ELR (cell line): ENCODE results near the gene XG.
"Not testable (repeated sequence)": the region's sequence is repeated elsewhere in the genome, so short reads cannot be mapped to it uniquely, and the experiment has no call there.

Source experiments
- DNase-seq: peaks from one replicate; pipeline ENCODE4 v3.0.0-alpha.2; 2015; ENCODE audit warnings: low read depth

XG gene

DNA sequence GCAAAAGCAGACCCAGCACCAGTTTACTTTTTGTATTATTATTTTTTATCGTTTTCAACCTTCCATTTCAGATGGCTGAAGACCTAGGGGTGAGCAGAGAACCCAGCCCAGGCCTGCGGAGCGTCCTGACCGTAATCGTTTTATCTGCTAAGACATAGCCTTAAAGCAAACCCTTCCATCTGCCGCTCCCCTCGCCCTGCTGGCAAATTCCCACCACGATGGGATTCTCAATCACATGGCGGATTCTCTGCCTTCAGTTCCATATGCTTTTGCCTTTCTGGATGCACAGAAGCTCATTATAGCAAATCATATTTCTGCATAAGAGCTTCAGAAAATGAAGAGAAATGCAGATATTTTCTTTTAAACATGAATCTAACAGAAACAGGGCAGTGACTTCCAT is 18.6 kb upstream of the XG start:
- DNase-seq: no peak

DNA sequence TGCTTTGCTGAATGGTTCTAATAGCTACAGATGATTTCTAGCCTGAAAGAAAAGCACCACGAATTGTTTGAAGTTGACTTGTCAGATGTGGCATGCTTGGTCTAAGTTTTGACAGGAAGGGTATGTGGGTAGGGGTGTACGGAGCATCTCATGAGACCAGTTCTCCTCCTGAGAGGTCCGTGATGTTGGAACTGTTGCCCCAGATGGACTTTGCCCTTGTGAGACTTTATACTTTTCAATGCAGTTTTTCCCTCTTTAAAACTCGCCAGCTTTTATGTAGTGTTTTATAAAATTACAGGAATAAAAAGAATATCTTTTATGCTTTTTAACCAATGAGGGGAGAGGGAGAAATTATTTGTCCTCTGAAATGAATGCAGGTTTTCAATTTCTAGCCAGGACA is 16.6 kb upstream of the XG start:
- DNase-seq: no peak

DNA sequence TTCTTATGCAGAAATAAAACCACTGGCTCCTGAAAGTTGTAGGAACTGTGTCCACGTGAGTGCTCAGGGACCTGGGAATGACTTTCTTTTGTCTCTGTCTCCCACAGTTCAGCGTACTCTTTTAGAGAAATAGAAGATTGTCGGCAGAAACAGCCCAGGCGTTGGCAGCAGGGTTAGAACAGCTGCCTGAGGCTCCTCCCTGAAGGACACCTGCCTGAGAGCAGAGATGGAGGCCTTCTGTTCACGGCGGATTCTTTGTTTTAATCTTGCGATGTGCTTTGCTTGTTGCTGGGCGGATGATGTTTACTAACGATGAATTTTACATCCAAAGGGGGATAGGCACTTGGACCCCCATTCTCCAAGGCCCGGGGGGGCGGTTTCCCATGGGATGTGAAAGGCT is 11.2 kb upstream of the XG start:
- DNase-seq: no peak

DNA sequence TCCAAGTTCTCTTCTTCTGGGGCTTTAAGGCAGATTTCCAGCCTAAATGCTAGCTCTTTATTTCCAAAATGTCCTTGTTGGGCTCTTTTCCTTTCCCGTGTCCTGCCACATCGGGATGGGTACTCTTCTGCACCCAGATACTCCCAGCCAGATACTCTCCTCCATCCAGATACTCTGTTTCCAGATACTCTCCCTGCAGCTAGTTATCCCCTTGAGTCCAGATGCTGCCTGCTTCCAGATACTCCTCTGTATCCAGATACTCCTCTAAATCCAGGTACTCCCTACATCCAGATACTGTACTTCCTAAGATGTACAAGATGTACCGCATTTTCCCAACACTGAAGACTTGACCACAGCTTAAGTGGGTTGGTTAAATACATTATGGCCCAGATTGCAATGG is 10.5 kb upstream of the XG start:
- no peak for DNase-seq

DNA sequence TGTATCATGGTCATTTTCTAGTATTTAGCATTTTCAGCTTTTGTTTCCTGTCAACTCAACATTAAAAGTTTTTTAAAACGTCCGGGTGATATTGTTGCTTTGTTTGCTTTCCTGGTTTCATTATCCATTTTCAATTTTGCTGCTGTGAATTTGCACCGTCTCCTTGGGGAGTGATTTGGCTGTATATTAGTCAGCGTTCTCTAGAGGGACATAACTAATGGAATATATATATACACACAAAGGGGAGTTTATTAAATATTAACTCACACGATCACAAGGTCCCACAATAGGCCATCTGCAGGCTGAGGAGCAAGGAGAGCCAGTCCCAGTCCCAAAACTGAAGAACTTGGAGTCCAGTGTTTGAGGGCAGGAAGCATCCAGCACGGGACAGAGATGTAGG is 5.6 kb upstream of the XG start:
- not testable (repeated sequence) for DNase-seq

DNA sequence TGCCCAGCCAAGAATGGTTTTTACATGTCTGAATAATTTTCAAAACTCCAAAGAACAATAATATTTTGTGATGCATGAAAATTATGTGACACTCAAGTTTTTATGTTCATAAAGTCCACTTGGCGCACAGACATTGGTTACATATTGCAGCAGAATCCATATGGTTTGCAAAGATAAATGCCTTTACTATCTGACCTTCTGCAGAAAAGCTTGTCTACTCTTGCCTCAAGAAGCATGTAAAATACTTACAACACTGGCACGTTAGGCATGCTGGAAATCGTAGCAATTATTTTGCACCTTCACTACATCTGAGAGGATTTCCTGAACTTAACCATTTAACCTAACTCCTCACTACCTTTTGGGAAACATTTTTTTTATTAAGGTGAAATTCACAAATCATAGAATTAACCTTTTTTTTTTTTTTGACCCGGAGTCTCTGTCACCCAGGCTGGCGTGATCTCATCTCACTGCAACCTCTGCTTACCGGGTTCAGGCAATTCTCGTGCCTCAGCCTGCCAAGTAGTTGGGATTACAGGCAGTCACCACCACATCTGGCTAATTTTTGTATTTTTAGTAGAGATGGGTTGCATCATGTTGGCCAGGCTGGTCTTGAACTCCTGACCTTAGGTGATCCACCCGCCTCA is 3.5 kb upstream of the XG start:
- no peak for DNase-seq

DNA sequence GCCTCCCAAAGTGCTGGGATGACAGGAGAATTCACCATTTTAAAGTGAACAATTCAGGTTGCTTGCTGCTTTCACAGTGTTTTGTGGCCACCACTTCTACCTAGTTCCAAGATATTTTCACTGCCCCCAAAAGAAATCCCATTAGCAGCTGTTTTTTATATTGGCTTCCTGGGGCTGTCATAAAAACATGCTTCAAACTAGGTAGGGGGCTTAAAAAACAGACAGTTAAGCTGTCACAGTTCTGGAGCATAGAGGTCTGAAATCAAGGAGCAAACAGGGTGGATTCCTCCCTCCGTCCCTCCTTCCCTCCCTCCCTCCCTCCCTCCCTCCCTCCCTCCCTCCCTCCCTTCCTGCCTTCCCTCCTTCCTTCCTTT is 3.0 kb upstream of the XG start:
- DNase-seq: no peak

DNA sequence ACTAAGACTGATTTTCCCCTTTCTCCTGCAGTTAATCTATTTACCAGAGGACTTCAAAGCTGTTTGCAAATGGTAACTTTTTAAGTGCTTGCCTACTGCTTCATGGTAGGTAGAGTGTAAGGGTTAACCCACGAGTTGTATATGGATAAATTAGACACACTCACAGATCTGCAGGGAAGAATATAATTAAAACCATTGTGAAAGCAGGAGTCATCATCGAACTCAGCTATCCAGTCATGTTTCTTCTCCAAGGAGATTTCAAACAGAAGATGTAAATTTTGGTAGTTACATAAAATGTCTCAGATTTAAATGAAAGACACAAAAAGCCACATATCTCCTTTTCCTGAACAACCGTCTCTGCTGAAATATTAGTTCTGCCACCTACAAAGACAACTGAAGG is 549 bp upstream of the XG start:
- DNase-seq: no peak

DNA sequence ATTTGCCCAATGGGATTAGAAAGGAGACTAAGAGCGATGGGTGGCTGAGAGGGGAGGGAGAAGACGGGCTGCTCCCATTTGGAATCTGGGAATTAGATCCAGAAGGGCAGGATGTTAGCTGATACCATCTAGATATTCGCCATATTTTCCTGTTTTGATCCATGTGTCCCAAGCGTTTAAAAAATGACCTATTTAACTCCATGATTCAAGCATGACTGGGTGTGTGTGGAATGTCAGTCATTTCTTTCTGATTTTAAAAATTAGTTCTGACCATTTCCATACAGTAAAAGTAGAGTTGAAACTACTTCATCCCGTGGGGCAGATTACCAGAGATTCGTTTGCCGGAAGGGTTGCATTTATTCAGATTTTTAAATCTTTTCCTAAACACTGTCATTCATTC is 601 bp downstream of the XG start:
- DNase-seq: peak; percentile 37

DNA sequence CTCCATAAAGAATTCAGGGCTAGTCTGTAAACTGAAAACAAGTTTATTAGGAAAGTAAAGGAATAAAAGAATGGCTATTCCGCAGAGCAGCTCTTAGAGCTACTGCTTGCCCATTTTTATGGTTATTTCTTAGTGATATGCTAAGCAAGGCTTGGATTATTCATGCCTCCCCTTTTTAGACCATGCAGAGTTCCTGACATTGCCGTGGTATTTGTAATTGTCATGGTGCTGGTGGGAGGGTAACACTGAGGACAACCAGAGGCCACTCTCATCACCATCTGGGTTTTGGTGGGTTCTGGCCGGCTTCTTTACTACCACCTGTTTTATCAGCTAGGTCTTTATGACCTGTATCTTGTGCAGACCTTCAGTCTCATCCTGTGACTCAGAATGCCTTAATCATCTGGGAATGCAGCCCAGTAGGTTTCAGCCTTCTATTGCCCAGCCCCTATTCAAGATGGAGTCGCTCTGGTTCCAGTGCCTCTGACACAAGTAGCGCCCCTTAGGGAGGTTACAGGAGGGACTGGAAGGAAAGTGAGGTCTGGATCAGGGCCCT is 3.4 kb downstream of the XG start:
- DNase-seq: peak; percentile 8

DNA sequence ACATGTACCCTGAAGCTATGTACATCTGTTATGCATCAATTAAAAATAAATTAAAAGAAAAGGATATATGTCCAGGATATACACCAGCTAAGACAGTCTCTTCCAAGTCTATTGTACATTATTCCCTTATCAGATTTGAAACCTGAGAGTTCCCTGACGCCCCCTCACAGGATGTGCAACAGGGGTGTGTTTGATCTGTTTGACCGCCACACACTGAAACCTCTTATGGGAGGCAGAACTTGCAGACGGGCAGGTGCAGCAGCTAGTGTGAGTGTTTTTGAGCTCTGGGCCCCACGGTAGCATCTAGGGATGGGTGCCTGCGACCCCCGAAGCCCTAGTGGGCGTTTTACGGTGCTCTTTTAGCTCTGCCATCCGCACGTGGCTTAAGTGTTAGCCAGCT is 4.7 kb downstream of the XG start:
- DNase-seq: no peak

DNA sequence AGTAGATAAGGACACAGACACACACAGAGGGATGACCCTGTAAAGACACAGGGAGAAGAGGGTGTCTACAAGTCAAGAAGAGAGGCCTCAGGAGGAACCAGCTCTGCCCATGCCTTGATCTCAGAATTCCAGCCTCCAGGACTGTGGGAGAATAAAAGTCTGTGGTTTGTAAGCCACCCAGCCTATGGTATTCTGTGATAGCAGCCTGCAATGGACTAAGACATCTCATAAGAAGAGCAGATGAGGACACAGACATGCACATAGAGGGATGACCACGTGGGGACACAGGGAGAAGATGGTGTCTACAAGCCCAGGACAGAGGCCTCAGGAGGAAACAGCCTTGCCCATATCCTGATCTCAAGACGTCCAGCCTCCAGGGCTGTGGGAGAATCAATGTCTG is 9.4 kb downstream of the XG start:
- DNase-seq: no peak

DNA sequence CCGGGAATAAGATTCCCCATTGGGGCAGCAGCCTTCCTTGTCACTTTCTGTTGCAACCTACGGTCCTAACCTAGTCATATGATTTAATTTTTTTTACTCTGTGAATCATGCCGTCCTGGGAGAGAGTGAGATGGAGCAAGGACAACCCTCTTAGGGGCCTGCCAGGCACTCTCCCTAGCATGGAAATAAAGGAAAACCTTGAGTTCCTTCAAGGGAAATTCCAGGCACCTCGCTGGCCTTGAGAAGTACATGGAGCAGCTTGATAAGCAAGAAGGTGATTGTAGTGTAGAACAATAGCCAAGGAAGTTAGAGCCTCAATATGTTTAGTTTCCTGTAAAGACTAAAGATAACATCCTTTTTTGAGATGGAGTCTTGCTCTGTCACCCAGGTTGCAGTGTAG is 10.8 kb downstream of the XG start:
- DNase-seq: not testable (repeated sequence)

DNA sequence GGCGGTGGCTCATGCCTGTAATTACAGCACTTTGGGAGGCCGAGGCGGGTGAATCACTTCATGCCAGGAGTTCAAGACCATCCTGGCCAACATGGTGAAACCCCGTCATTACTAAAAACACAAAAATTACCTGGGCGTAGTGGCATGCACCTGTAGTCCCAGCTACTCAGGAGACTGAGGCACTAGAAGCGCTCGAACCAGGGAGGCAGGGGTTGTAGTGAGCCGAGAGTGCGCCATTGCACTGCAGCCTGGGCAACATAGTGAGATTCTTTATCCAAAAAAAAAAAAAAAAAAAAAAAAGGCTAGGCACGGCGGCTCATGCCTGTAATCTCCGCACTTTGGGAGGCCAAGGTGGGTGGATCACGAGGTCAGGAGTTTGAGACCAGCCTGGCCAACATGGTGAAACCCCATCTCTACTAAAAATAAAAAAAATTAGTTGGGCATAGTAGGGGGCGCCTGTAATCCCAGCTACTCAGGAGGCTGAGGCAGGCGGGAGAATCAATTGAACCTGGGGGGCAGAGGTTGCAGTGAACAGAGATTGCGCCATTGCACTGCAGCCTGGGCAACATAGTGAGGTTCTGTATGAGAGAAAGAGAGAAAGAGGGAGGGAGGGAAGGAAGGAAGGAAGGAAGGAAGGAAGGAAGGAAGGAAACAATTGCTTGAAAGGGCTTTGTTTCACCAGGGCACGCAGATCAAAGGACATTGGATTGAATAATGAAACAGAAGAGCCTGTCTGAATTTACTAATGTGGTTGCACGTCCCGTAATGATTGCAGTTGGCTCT is 13.1 kb downstream of the XG start:
- not testable (repeated sequence) for DNase-seq

DNA sequence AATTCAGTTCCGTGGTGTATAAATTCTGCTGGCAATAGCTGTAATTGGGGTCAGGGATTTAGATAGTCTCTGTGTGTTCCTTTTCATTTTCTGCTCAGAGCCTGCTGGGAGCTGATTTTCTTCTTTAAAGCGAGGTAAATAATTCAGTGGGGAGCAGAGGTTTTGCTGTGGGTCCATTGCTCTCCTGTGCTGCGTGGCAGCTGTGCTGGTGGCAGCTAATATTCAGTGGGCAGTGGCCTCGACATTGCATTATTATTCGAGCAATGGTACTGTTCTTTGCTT is 13.7 kb downstream of the XG start:
- no peak for DNase-seq

DNA sequence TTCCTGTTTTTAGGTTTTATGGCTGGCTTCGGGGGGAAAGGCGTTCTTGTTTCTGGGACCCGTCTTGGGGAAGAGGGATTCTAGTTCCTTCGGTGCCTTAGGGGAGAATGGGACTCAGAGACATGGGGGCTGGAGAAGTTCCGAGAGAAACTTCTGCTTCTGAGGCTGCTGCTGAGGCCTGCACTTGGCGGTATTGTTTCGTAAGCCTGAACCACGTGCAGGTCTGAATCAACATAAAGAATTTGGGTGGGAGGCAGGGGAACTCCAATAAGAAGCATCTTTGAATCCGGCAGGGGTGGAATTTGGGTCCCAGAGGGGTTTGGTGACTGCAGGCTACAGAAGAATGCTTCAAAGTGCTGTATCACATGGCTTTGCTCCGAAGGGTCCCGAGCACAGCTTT is 15.1 kb downstream of the XG start:
- no peak for DNase-seq

DNA sequence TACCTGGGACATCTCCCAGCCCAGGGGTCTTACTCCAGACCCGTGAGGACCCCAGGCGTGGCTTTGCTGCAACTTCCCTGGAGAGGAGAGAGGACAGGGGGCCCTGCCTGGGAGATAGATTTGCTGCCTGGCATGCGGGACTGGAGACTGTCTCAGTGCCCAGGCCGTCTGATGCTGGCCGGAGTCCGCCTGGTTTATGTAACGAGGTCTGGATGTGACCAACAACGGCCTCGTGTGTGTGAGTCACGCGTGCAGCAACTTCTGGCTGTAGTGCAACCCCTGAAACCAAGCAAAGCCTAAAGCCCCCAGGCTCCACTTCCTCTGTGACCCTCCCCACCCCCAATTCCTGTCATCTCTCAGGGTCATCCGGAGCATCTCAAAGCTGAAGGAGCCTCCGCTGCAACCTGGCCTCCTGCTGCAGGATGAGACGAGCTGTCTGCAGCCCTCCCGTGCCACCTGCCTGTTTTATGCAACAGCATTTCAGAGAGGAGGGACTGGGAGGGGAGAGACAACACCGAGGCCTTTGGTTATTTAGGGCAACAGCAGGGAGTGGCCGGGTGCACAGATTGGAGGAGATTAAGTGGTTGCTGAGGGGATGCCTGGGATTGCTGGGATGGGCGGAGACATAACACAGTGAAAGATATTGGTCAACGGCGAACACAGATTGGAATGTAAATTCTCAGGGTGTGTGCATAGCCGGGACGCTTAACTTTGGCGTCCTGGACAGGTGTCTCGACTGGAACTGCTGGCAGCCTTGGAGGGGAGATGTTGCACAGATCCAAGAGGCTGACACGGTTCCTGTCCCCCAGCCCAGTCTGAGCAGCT is 16.0 kb downstream of the XG start:
- DNase-seq: peak; percentile 10

DNA sequence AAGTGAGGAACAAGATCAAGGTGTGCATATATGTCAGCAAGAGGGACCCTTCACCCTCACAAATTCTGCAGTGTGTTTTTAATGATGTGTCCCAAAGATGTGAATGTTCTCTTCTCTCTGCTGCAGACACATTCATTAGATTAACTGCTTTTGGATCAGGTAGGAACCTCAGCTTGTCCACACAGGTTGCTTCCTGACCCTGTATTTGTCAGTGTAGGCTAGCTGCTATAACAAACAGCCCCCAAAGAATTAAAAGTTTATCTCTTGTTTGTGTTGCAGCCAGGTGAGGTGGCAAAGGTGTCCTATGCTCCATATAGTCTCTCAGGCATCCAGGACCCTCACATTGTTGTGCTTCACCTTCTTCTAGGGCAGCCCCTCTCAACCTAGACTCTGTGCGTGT is 17.8 kb downstream of the XG start:
- DNase-seq: no peak

DNA sequence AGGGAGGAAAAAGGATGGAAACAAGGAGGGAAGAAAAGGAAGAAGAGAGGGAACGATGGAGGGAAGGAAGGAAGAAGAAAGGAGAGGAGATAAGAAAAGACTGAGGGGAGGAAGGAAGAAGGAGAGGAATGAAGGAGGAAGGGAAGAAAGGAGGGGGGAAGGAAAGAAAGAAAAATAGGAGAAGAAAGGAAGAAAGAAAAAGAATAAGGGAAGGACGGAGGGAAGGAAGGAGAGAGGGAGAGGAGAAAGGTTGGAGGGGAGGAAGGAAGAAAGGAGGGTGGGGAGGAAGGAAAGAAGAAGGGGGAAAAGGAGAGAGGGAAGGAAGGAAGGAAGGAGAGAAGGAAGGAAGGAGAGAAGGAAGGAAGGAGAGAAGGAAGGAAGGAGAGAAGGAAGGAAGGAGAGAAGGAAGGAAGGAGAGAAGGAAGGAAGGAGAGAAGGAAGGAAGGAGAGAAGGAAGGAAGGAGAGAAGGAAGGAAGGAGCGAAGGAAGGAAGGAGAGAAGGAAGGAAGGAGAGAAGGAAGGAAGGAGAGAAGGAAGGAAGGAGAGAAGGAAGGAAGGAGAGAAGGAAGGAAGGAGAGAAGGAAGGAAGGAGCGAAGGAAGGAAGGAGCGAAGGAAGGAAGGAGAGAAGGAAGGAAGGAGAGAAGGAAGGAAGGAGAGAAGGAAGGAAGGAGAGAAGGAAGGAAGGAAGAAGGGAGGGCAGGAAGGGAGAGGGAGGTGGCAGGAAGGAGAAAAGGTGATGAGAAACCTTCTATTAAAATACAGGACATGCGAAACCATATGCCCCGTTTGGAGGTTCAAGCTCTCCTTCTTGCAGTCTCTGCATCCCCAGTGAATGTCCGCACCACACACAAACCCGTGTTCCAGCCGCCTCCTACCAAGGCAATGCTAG is 21.6 kb downstream of the XG start:
- DNase-seq: not testable (repeated sequence)

DNA sequence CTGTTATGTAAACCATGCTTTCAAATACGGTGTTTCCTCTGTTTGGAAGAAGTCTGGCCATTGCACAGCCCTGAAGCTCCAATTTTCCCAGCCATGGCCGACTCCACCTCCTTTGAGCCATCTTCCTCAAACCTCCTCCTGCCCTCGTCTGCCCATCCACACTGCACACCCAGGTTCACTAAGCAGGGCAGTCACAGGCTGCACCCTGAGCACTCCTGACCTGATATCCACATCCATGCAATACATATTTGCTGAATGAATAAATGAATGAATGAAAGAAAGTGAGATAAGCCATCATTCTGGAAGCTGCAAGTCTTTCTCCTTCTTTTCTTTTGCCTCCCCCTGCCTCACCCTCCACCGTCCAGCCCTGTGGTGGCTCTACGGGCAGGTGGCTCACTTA is 22.2 kb downstream of the XG start:
- no peak for DNase-seq

DNA sequence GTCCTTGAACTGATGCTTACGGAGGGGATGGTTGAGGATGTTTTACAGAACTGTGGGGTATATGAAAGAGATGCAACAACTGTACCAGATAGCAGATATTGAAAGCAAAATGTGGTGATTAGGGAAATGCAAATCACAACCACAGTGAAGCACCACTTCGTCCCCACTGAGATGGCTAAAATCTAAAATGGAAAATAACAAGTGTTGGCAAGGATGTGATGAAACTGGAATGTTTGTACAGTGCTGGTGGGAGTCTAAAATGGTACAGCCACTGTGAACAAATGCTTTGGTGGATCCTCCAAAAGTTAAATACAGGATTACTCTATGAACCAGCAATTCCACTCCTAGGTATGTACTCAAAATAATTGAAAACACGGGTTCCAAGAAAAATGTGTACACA is 22.9 kb downstream of the XG start:
- no peak for DNase-seq
